Left colon (tissue), 2 donors: ENCODE results near the gene CHST4. TPM values are rescaled to one million over a fixed set of nuclear protein-coding genes. Genes with fewer than 3 reads are reported as not detected.
"Not testable (repeated sequence)": the region's sequence is repeated elsewhere in the genome, so short reads cannot be mapped to it uniquely, and the experiment has no call there.

Source experiments
- ATAC-seq: fragments of 200-7000 bp; cut with Tn5 transposase; one replicate; pipeline ENCODE4 v1.9.1; 2020; ENCODE audit warnings: mild to moderate bottlenecking, moderate library complexity
- DNase-seq, 2 donors: peaks; one replicate each; pipeline ENCODE4 v3.0.0-alpha.2; 2020
- intact Hi-C, 2 donors: fragments of 100-400 bp; cut with DNase I in 1 of 2; cut with micrococcal nuclease in 1 of 2; formaldehyde crosslinking; loops; one replicate each; pipeline versions ENCODE4 v1.11.2 to v1.14.0; 2022; cut with DNase I, micrococcal nuclease
- total RNA-seq, 2 donors: library from RNA; stranded (reverse); fragmentation: NEBNext Ultra II Directional; extraction: Animal tissue kit (Norgen Biotek cat#: 25700); gene quantifications; one replicate each; pipeline ENCODE4 v1.2.1, GENCODE V29; 2021
- donor health status: DM: no; HTN: no; CAD: no.
- donor health status: DM: yes; HTN: yes; CAD: no.

Gene CHST4
- total RNA-seq, 2 donors from 2014 or later, result not detected

DNA sequence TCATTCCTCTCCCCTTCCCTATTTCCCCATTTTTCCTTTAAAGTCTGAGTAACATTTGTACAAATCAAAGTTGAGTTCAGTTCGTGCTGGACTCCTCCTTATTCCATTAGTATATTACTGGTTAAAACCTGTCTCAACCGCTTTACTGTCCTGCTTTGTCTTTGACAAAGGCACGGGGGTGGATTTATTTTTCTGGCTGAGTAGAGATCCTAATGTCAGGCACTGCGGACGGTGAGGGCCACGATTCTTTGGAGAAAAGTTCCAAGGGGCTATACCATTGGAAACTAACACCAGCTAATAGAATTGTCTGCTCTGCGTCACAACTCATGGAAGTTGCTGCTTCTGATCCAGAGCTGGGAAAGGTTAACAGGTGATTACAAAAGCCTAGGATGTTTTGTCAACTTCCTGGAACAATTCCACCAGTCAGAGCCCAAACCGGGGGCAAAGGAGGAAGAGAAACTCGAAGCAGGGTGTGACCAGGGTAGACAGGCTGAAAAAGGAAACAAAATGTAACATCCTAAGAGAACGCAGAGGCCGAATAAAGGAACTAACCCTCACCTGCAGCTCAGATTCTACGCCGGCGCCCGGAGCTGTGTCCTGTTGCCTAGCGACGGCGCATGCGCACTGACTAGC is 38.2 kb downstream of the CHST4 start:
- DNase-seq, result no peak
- ATAC-seq, result peak; percentile 65
- intact Hi-C loops, result loop anchor here in 1 of 2 donors (10.0 kb wide), 1 partner anchor 60 kb away; the partner anchor contains the start of gene MARVELD3

- DNase-seq, result no peak
- intact Hi-C loops, result loop anchor here in 1 of 2 donors (10.0 kb wide), 1 partner anchor 59 kb away; the partner anchor contains the start of gene MARVELD3
- no peak for ATAC-seq
Observed at GRCh38 chr16:71565812-71566700, 39.8 kb downstream of the CHST4 start.

DNA sequence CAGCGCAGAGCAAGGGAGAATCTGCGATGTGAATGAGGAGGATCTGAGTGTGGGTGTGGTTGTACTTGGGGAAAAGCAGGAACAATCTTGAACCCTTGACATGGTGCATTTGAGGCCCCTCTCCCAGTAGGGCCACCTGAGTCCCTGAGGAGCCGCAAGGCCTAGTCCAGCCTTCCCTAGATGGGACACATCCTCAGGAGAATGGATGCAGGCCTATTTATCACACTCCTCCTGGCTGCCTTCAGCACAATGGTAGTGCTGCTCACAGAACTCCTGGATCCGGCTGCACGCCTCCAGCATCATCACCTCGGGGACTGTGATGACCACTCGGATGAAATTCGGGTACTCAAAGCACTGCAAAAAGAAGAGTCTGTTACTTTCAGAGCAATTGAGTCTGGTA is 41.7 kb downstream of the CHST4 start:
- no peak for DNase-seq
- ATAC-seq, result no peak
- intact Hi-C loops, result loop anchor here in 1 of 2 donors (10.0 kb wide), 1 partner anchor 57 kb away; the partner anchor contains the start of gene MARVELD3

DNA sequence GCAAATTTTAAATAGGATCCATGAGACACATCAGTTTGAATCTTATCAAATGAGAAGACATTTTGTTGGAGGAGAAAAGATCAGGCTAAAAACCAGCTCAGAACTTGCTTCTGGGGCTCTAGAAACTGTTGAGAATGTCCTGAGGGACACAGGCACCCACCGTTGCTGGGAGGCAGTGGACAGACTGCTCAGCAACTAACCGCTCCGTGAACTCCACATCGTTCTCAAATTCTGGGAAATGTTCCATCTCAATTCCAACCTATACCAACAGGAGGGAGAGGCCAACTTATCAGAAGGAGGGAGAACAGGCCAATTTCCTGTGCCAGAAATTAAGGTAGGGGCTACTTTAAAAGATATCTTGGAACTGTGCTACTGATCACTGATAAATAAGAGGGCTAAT is 42.3 kb downstream of the CHST4 start:
- ATAC-seq, result no peak
- intact Hi-C loops, result loop anchor here in 1 of 2 donors (10.0 kb wide), 1 partner anchor 56 kb away; the partner anchor contains the start of gene MARVELD3
- no peak for DNase-seq

GRCh38 chr16:71569621-71570020 is 43.4 kb downstream of the CHST4 start:
- intact Hi-C loops, result loop anchor here in 1 of 2 donors (10.0 kb wide), 1 partner anchor 55 kb away; the partner anchor contains the start of gene MARVELD3
- DNase-seq (peak; percentile 62 to 64), ATAC-seq (peak; percentile 74)

GRCh38 chr16:71570144-71570543 is 43.9 kb downstream of the CHST4 start:
- intact Hi-C loops, result no loop called here
- no peak for DNase-seq
- ATAC-seq, result no peak

- intact Hi-C loops, result no loop called here
- no peak for DNase-seq
- peak; percentile 58 for ATAC-seq
Observed at GRCh38 chr16:71572497-71573116, 46.4 kb downstream of the CHST4 start.

GRCh38 chr16:71573387-71574094 is 47.3 kb downstream of the CHST4 start:
- ATAC-seq (no peak), DNase-seq (no peak)
- intact Hi-C loops, result no loop called here

DNA sequence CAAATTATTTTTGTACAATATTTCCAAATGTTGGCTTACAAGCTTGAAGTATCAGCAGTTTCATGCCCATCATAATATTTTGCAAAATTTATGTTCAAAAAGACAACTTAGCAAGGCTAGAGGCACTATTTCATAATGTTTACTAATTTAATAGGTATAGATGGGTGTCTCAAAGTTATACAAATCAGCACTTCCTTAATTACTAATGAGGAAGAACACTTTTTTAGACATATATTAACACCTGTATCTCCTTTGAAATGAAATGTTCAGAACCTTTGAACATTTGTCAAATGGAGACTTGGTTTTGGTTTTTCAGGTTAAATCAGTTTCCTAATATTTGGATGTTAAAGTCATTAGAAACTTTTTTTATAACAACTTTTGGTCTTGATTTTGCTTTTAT is 48.5 kb downstream of the CHST4 start:
- ATAC-seq (no peak), DNase-seq (no peak)
- intact Hi-C loops, result no loop called here

DNA sequence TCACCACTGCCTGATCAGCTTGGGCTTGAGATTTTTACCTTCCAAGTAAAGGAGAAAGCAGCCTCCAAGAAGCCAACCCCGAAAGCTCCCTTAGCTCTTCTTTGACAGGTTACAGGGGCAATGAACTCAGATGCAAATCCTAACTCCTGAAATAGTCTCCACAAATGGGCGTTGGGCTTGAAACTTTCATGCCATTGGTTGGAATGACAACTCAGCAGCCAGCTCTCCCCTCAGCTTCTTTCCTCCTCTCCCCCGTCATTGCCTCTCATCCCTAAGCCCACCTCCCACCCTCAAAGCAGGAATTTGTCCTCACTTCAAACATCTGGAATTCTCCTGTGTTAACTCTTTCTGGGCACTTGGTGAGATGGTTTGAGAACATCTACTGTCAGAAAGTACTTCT is 50.7 kb downstream of the CHST4 start, which contains the start of gene TAT:
TSS of gene TAT (minus strand) at position 122 of the 400 bp plus-strand sequence. CDS start 677 bp downstream, outside the sequence.
- intact Hi-C loops, result no loop called here
- DNase-seq (no peak), ATAC-seq (no peak)

GRCh38 chr16:71582553-71582848 is 56.3 kb downstream of the CHST4 start:
- DNase-seq, intact Hi-C loops, ATAC-seq: not testable (repeated sequence)

DNA sequence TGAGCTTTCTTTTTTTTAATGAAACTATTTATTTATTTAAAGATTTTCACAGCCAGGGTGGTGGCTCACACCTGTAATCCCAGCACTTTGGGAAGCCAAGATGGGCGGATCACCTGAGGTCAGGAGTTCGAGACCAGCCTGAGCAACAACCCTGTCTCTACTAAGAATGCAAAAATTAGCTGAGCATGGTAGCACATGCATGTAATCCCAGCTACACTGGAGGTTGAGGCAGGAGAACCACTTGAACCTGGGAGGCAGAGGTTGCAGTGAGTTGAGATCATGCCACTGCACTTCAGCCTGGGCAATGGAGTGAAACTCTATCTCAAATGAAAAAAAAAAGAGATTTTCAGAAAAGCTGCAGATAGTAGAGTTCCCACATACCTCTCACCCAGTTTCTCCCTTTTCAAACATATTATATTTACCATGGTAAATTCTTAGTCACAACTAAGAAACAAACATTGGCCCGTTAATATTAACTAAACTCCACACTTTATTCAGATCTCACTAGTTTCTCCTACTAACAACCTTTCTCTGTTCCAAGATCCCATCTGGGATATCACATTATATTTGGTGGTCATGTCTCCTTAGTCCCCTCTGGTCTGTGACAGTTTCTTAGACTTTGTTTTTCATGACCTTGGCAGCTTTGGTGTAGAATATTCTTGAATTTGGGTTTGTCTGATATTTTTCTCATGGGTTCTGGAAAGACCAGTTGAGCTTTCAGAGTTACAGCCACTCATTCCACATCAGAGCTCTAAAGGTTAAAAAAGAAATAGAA is 58.5 kb downstream of the CHST4 start:
- DNase-seq, result no peak
- intact Hi-C loops, result no loop called here
- ATAC-seq, result no peak

- no peak for DNase-seq
- intact Hi-C loops, result no loop called here
- peak; percentile 78 for ATAC-seq
Observed at GRCh38 chr16:71585318-71585703, 59.1 kb downstream of the CHST4 start.

Other genes starting within 250 kb of the CHST4 start
- 10 to 100 TPM; 17.7 to 21.8 TPM for gene CMTR2, start 237.0 kb upstream of the CHST4 start, total RNA-seq
- 1 to 10 TPM; 4.4 to 6.6 TPM for gene CALB2, start 167.7 kb upstream of the CHST4 start, total RNA-seq
- not detected for gene TLE7, start 84.4 kb upstream of the CHST4 start, total RNA-seq
- gene ZNF23, start 64.2 kb upstream of the CHST4 start, total RNA-seq, result 1 to 10 TPM; 6.4 to 7.2 TPM
- 1 to 10 TPM; 8.3 to 9.8 TPM for gene ZNF19, start 37.1 kb upstream of the CHST4 start, total RNA-seq
- 1 to 10 TPM in 1 of 2 donors, under 1 TPM in 1; 0.67 to 2.1 TPM for gene TAT, start 50.7 kb downstream of the CHST4 start, total RNA-seq
- 100 to 1,000 TPM in 1 of 2 donors, 10 to 100 TPM in 1; 69.7 to 112 TPM for gene MARVELD3, start 99.8 kb downstream of the CHST4 start, total RNA-seq
- gene PHLPP2, start 198.3 kb downstream of the CHST4 start, total RNA-seq, result 10 to 100 TPM; 40.1 to 78.5 TPM